HG03066 (cell line): ENCODE data around the gene TRIM65.
"Not testable (repeated sequence)": the region's sequence is repeated elsewhere in the genome, so short reads cannot be mapped to it uniquely, and the experiment has no call there.

ENCODE experiments used
- ATAC-seq: cut with Tn5 transposase; IDR thresholded peaks from one replicate; pipeline ENCODE4 v1.9.1; 2021; ENCODE audit warnings: low read depth; ENCODE audit not compliant: unreplicated experiment

TRIM65 gene

GRCh38 chr17:75897160-75898019 lies 639 bp upstream of the TRIM65 start:
- ATAC-seq: no peak

GRCh38 chr17:75895370-75896155 lies 1.2 kb downstream of the TRIM65 start:
- no peak for ATAC-seq

- no peak for ATAC-seq
These were observed 2.6 kb downstream of the TRIM65 start for GRCh38 chr17:75894049-75894733.

GRCh38 chr17:75893305-75894048 lies 3.3 kb downstream of the TRIM65 start:
- no peak for ATAC-seq

- no peak for ATAC-seq
These were observed 4.1 kb downstream of the TRIM65 start for GRCh38 chr17:75892556-75893224.

GRCh38 chr17:75891605-75892555 lies 4.9 kb downstream of the TRIM65 start:
- no peak for ATAC-seq

GRCh38 chr17:75891022-75891604 lies 5.6 kb downstream of the TRIM65 start:
- no peak for ATAC-seq

GRCh38 chr17:75889454-75889853 lies 7.3 kb downstream of the TRIM65 start:
- no peak for ATAC-seq

GRCh38 chr17:75888484-75888883 lies 8.3 kb downstream of the TRIM65 start:
- no peak for ATAC-seq

GRCh38 chr17:75885860-75886259 lies 10.9 kb downstream of the TRIM65 start:
- ATAC-seq: not testable (repeated sequence)

- no peak for ATAC-seq
These were observed 11.3 kb downstream of the TRIM65 start for GRCh38 chr17:75885431-75885830.

- ATAC-seq: no peak
These were observed 14.9 kb downstream of the TRIM65 start for GRCh38 chr17:75881678-75882454.

- ATAC-seq: no peak
These were observed 16.5 kb downstream of the TRIM65 start for GRCh38 chr17:75880266-75880665.

- no peak for ATAC-seq
These were observed 18.4 kb downstream of the TRIM65 start, which contains the start of gene TRIM47 for GRCh38 chr17:75878174-75878998. TSS of gene TRIM47 (minus strand) at chr17:75878581. CDS start at chr17:75878548, 33 bp downstream.

GRCh38 chr17:75877752-75878173 lies 19.0 kb downstream of the TRIM65 start:
- peak; percentile 55 for ATAC-seq

GRCh38 chr17:75876938-75877751 lies 19.6 kb downstream of the TRIM65 start:
- ATAC-seq: no peak
